ENCODE results near the gene MRPL58.
"Not testable (repeated sequence)": the region's sequence is repeated elsewhere in the genome, so short reads cannot be mapped to it uniquely, and the experiment has no call there.

Gene MRPL58

DNA sequence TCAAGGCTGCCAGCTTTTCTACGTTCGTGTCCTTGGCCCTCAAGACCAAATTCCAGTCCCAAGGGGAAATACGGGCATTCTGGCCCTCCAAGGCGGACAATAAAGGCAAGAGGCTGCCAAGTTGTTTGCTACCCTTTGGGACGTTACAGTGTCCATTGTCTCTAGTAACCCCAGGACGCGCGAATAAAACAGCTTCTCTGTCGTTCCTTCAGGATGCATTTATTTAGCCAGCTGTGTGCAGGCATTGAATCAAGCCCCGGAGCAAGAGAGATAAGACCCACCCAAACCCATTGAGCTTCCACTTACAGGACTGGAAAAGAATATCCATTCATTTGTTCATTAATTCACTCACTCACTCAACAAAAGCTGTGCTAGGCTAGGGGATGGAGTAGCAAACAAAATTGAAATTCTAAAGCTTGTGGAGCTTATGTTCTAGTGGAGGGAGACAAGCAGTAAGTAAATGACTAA is 656 bp downstream of the MRPL58 start:
- no peak for DNase-seq (ENCODE audit: low read depth)

GRCh38 chr17:75019146-75019545 is 6.7 kb downstream of the MRPL58 start:
- DNase-seq (ENCODE audit: low read depth), result no peak

GRCh38 chr17:75019710-75020109 is 7.2 kb downstream of the MRPL58 start:
- no peak for DNase-seq (ENCODE audit: low read depth)

GRCh38 chr17:75020331-75021110 is 8.1 kb downstream of the MRPL58 start:
- DNase-seq (ENCODE audit: low read depth), result no peak

- DNase-seq (ENCODE audit: low read depth), result no peak
Measured at GRCh38 chr17:75024686-75025397, 12.4 kb downstream of the MRPL58 start.

- DNase-seq (ENCODE audit: low read depth), result not testable (repeated sequence)
Measured at GRCh38 chr17:75025398-75025734, 12.9 kb downstream of the MRPL58 start.

GRCh38 chr17:75026650-75027049 is 14.2 kb downstream of the MRPL58 start:
- DNase-seq (ENCODE audit: low read depth), result not testable (repeated sequence)

- no peak for DNase-seq (ENCODE audit: low read depth)
Measured at GRCh38 chr17:75030161-75030560, 17.7 kb downstream of the MRPL58 start.

DNA sequence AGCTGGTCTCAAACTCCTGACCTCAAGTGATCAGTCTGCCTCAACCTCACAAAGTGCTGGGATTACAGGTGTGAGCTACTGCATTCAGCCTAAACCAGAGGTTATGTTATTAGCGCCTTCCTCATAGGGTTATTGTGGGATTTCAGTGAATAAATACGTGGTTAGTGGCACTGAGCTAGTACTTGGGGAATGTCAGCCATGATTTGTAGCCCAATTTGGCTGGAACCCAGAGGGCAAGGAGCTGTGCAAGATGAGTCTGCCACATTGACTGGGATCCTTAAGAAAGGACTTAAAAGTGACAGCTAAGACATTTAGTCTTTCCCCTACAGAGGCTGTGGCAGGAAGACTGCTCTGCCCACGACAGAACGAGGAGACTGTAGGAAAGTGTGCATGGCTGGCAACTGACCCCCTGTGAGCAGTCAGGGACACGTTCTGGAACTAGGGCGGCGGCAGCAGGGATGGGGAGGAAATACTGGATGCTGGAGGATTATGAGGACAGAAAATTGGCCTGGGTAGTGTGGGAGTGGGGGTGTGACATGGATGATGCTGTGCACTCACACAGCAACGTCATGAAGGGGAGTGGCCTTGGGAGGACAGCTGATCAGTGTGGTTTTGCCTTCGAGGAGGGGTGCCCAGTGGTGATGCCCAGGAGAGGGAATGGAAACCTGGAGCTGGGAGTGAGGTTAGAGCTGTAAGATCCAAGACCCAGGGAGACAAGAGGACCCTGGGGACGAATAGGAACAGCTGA is 19.7 kb downstream of the MRPL58 start:
- DNase-seq (ENCODE audit: low read depth), result peak; percentile 41

DNA sequence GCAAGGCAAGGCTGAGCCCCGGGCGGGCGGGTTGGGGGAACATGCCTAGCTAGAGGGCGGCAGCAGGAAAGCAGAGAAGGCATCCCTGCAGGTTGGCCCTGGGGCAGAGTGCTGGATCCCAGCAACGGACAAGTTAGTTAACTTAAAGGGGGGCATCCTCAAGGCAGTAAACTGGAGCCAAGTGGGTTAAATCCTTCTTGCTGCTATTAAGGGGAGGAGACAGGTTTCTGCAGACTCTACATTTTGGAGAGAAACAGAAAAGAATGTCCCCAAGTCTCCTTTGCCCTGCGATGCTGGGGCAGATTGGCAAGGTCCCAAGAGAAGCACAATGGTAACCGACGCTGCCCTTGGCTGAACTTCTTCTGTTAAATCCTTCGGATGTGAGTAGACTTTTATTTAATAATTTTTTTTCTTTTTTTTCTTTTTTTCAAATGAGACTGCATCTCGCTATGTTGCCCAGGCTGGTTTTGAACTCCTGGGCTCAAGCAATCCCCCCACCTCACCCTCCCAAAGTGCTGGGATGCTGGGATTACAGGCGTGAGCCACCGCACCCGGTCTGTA is 20.3 kb downstream of the MRPL58 start:
- DNase-seq (ENCODE audit: low read depth), result no peak

GRCh38 chr17:75033346-75034235 is 21.1 kb downstream of the MRPL58 start:
- peak; percentile 83 for DNase-seq (ENCODE audit: low read depth)

DNA sequence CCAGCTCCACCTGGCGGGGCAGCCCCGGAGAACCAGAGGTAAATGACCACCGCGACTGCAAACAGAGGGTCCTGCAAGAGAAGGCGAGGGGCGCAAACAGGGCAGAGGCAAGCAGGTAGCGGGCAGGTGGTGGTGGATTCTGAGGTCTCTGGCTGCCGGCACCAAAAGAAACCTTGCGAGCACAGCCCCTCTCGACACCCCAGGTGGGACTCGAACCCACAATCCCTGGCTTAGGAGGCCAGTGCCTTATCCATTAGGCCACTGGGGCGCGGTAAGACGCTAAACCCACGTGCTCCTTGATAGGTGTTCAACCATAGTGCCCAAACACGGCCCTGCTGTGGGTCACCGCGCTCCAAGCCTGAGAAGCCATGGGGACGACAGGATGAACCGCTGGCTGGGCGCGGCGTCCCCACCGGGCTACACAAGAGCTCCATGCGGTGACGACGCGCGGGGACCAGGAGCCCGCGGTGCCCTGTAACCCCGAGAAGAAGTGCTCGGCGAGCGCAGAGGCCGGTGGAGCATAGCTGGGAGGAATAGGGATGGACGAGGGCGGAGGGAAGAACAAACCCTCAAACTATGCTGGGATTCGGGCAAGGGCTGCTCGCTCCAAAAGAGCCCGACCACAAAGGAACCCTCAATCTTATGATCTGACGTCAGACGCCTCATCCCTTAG is 21.9 kb downstream of the MRPL58 start:
- DNase-seq (ENCODE audit: low read depth), result peak; percentile 89

GRCh38 chr17:75036643-75037268 is 24.3 kb downstream of the MRPL58 start:
- DNase-seq (ENCODE audit: low read depth), result peak; percentile 84

DNA sequence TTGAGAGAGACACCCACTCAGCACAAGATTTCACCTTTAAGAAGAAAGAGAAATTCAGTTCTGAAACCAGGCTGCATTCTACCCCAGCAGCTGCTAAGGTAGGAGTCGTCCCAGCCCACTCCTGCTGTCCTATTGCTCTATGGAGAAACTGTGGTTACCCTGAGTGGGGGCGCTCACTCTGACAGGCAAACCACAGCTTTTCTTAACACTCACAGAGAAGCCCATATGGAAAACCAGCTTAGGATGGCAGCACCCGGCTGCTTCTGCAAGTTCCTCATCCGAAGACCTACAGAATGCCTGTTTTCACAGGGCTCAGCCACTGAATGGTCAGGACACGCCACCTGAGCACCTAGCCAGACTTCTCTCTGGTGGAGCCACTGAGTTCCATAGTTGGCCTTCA is 26.8 kb downstream of the MRPL58 start:
- DNase-seq (ENCODE audit: low read depth), result no peak

GRCh38 chr17:75041656-75042280 is 29.3 kb downstream of the MRPL58 start:
- DNase-seq (ENCODE audit: low read depth), result no peak

DNA sequence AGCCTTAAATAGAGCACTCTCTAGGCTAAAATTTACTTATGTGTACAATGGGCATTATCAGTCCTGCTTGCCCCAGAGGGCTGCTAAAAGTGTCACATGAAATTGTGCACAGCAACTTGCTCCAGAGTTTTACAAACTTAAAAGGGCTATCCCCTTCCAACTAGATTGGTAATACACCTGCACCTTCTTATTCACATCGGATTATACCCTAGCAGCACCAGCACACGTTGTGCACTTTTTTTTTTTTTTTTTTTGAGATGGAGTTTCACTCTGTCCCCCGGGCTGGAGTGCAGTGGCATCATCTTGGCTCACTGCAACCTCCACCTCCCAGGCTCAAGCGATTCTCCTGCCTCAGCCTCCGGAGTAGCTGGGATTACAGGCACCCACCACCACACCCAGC is 31.3 kb downstream of the MRPL58 start:
- DNase-seq (ENCODE audit: low read depth), result not testable (repeated sequence)

- no peak for DNase-seq (ENCODE audit: low read depth)
Measured at GRCh38 chr17:75044716-75045115, 32.2 kb downstream of the MRPL58 start.

DNA sequence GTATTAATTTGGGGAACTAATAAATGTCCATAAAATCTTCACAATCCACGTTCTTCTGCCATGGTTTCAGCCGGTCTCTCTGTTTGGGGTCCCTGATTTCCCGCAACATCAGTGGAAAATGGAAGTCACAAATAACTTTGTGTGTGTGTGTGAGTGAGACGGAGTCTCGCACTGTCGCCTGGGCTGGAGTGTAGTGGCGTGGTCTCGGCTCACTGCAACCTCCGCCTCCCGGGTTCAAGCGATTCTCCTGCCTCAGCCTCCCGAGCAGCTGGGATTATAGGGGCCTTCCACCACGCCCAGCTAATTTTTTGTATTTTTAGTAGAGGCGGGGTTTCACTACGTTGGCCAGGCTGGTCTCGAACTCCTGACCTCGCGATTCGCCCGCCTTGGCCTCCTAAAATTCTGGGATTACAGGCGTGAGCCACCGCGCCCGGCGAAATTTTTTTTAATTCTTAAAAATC is 33.5 kb downstream of the MRPL58 start:
- DNase-seq (ENCODE audit: low read depth), result not testable (repeated sequence)

- DNase-seq (ENCODE audit: low read depth), result peak; percentile 93
Measured at GRCh38 chr17:75046407-75047289, 34.2 kb downstream of the MRPL58 start, which contains the start of the genes ATP5PD and KCTD2. ATP5PD (minus strand) TSS chr17:75046969; CDS start chr17:75042650, 4,319 bp downstream. KCTD2 (plus strand) TSS chr17:75047225; CDS start chr17:75047251, 26 bp downstream.

All from fibroblast of the conjunctiva (primary cell).